ENCODE results near the gene SLC2A10.

DNA sequence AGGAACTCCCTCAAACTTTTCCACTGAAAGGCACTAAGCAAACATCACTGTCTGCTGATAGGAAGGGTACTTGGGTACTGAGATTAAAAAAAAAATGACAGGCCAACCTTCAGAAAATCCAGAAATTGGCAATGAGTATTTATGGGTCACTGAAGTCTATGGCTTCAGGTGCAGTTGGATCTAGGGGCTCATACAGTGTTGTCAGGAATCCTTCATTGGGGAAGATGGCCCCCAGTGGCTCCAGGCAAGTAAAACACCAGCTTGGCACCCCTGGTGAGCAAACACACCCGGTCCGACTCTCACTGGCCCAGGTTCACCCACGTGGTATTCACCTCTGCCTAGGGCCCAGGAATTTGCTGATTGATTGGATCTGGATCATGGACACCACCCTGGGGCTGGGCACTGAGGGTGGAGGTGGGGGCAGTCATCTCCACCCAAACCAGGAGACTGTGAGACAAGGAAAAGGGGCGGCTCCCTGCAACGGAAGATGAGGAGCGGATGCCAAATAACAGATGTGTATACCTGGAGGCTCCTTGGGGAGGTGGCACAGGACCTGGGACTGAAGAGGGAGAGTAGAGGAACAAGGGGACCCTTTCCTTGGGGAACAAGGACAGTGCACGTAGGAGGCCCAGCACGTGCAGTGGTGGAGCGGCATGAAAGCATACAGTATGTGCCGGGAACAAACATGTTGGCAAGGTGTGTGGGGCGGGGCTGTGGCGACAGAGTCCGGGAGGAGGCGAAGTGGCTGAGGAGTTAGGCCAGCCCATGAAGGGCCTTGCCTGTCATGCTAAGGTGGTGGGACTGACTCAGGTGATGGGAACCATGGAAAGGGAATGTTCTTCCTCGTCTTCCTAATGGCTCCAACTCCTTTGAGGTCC is 4.7 kb downstream of the SLC2A10 start:
- TF ChIP-seq, protein P1, sequence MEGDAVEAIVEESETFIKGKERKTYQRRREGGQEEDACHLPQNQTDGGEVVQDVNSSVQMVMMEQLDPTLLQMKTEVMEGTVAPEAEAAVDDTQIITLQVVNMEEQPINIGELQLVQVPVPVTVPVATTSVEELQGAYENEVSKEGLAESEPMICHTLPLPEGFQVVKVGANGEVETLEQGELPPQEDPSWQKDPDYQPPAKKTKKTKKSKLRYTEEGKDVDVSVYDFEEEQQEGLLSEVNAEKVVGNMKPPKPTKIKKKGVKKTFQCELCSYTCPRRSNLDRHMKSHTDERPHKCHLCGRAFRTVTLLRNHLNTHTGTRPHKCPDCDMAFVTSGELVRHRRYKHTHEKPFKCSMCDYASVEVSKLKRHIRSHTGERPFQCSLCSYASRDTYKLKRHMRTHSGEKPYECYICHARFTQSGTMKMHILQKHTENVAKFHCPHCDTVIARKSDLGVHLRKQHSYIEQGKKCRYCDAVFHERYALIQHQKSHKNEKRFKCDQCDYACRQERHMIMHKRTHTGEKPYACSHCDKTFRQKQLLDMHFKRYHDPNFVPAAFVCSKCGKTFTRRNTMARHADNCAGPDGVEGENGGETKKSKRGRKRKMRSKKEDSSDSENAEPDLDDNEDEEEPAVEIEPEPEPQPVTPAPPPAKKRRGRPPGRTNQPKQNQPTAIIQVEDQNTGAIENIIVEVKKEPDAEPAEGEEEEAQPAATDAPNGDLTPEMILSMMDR (IDR thresholded peaks at IDR 0.05 in 4 of 5, conservative IDR thresholded peaks at IDR 0.05 in 1 of 5): no peak
- no peak for TF ChIP-seq POLR2A (IDR thresholded peaks at IDR 0.05)
